Esophagus muscularis mucosa (tissue), 4 donors: ENCODE measurements around the gene WDR3. TPM values are rescaled to one million over a fixed set of nuclear protein-coding genes. Genes with fewer than 3 reads are reported as not detected.

ENCODE experiments used
- DNase-seq: peaks from one replicate; pipeline ENCODE4 v3.0.0-alpha.2; 2017; ENCODE audit errors: extremely low spot score
- H3K27ac ChIP-seq, 4 donors: fragments of 200-600 bp; sonication (generic); replicated peaks in 1 of 4; 1 replicate in 3 of 4; 2 replicates in 1 of 4; pipeline ENCODE4 v1.5.1; 2016 to 2019; ENCODE audit warnings: mild to moderate bottlenecking in 1 of 4
- H3K27me3 ChIP-seq, 4 donors: fragments of 200-600 bp; sonication (generic); one replicate each; pipeline versions ENCODE4 v1.5.1 to v1.6.0; 2016 to 2019
- H3K36me3 ChIP-seq, 4 donors: fragments of 200-600 bp; sonication (generic); one replicate each; pipeline ENCODE4 v1.5.1; 2016 to 2019
- H3K4me1 ChIP-seq, 4 donors: fragments of 200-600 bp; sonication (generic); one replicate each; pipeline ENCODE4 v1.5.1; 2016 to 2019
- H3K4me3 ChIP-seq, 4 donors: fragments of 200-600 bp; sonication (generic); 1 replicate in 2 of 4; 2 replicates in 2 of 4; pipeline ENCODE4 v1.5.1; 2016 to 2019; ENCODE audit warnings: mild to moderate bottlenecking in 4 of 4, moderate library complexity in 1 of 4
- H3K9me3 ChIP-seq, 4 donors: fragments of 200-600 bp; sonication (generic); 1 replicate in 3 of 4; 2 replicates in 1 of 4; pipeline ENCODE4 v1.5.1; 2016 to 2019
- EP300 ChIP-seq: sonication (generic); formaldehyde crosslinking; IDR thresholded peaks from one replicate; pipeline ENCODE4 v1.6.1; 2017; ENCODE audit warnings: antibody characterized with exemption
- POLR2A ChIP-seq: fragments of 450-650 bp; IDR thresholded peaks from one replicate; pipeline ENCODE4 v1.6.1; 2017; ENCODE audit warnings: antibody characterized with exemption, moderate library complexity, mild to moderate bottlenecking, low read depth
- POLR2AphosphoS5 ChIP-seq, 2 donors: sonication (generic); formaldehyde crosslinking; IDR thresholded peaks; one replicate each; pipeline ENCODE4 v1.6.1; 2017; ENCODE audit warnings: antibody characterized with exemption in 2 of 2
- WGBS: methylation state at CpG from one replicate; pipeline ENCODE4 v1.1.5; 2018; 5-methylcytosine and 5-hydroxymethylcytosine counted together
- intact Hi-C: fragments of 100-400 bp; cut with DNase I; formaldehyde crosslinking; loops from one replicate; pipeline ENCODE4 v1.15.1; 2023
- total RNA-seq, 4 donors: library from RNA; depleted of rRNA; stranded (reverse); fragments of >200 nt; gene quantifications; one replicate each; pipeline versions ENCODE4 v1.1.0 to v1.2.1, GENCODE V29; 2016
- TF ChIP-seq, protein P1 (sequence below), 3 experiments: fragments of 200-600 bp in 2 of 3; fragments of 450-650 bp in 1 of 3; sonication (generic) in 2 of 3; IDR thresholded peaks; one replicate each; pipeline ENCODE4 v1.5.1; 2017 to 2019; ENCODE audit warnings: antibody characterized with exemption in 3 of 3, mild to moderate bottlenecking in 2 of 3, moderate library complexity in 1 of 3

Gene WDR3
- total RNA-seq, 4 donors from 2014 or later = 6.2 to 12.4 (median 9.1) TPM

- Histone ChIP-seq H3K27me3 (no peaks in the 10 kb centered on the region), H3K4me1 (no peaks in the 10 kb centered on the region), H3K4me3 (no peak overlapping the region), H3K36me3 (peaks cover 6 to 36% (median 18%) of the 10 kb centered on the region in 4 donors), H3K27ac (no peak overlapping the region), H3K9me3 (no peaks in the 10 kb centered on the region)
- no peak for DNase-seq
- WGBS = 92% methylated on average over 2 of the region's 2 CpGs
- intact Hi-C loops = loop anchor here (10.0 kb wide), 1 partner anchor 378 kb away; no protein-coding TSS in a partner anchor
- TF ChIP-seq EP300 (no peak), POLR2A (no peak), POLR2AphosphoS5 (IDR thresholded peaks at IDR 0.05) (no peak)
- TF ChIP-seq, protein P1, sequence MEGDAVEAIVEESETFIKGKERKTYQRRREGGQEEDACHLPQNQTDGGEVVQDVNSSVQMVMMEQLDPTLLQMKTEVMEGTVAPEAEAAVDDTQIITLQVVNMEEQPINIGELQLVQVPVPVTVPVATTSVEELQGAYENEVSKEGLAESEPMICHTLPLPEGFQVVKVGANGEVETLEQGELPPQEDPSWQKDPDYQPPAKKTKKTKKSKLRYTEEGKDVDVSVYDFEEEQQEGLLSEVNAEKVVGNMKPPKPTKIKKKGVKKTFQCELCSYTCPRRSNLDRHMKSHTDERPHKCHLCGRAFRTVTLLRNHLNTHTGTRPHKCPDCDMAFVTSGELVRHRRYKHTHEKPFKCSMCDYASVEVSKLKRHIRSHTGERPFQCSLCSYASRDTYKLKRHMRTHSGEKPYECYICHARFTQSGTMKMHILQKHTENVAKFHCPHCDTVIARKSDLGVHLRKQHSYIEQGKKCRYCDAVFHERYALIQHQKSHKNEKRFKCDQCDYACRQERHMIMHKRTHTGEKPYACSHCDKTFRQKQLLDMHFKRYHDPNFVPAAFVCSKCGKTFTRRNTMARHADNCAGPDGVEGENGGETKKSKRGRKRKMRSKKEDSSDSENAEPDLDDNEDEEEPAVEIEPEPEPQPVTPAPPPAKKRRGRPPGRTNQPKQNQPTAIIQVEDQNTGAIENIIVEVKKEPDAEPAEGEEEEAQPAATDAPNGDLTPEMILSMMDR (IDR thresholded peaks at IDR 0.05) = no peak
These were observed 37.0 kb upstream of the WDR3 start for GRCh38 chr1:117892512-117892911.

DNA sequence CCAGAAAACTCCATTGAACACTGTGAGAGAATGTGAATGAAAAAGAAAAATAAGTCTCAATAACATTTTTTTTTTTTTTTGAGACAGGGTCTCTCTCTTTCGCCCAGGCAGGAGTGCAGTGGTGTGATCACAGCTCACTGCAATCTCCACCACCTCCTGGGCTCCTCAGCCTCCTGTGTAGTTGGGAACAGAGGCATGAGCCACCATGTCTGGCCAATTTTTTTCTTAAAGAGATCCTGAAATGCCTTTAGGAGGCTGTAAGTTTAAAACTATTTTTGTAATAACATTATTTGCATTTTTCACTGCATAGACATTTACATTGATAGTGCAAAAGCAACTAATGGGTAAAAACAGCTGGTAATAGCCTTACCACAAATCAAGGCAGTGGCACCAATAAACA, 35.5 kb upstream of the WDR3 start:
- Histone ChIP-seq H3K4me3 (no peak overlapping the region), H3K27ac (no peak overlapping the region), H3K9me3 (no peaks in the 10 kb centered on the region), H3K27me3 (no peaks in the 10 kb centered on the region), H3K36me3 (peaks cover 12 to 41% (median 30%) of the 10 kb centered on the region in 4 donors), H3K4me1 (no peaks in the 10 kb centered on the region)
- no peak for DNase-seq
- intact Hi-C loops = loop anchor here (10.0 kb wide), 1 partner anchor 379 kb away; no protein-coding TSS in a partner anchor
- TF ChIP-seq POLR2A = no peak
- no peak for TF ChIP-seq EP300
- no peak for TF ChIP-seq POLR2AphosphoS5 (IDR thresholded peaks at IDR 0.05)
- TF ChIP-seq, protein P1 (IDR thresholded peaks at IDR 0.05) = no peak
- 81% methylated on average over 1 of the region's 1 CpG for WGBS

- DNase-seq = no peak
- Histone ChIP-seq H3K27me3 (no peaks in the 10 kb centered on the region), H3K9me3 (no peaks in the 10 kb centered on the region), H3K27ac (no peak overlapping the region), H3K4me3 (no peak overlapping the region), H3K4me1 (no peaks in the 10 kb centered on the region), H3K36me3 (peaks cover 12 to 45% (median 34%) of the 10 kb centered on the region in 4 donors)
- TF ChIP-seq, protein P1 (IDR thresholded peaks at IDR 0.05) = peak; percentile 64 to 73 (median 66)
- no peak for TF ChIP-seq POLR2AphosphoS5 (IDR thresholded peaks at IDR 0.05)
- no peak for TF ChIP-seq EP300
- TF ChIP-seq POLR2A = no peak
- WGBS = 24% methylated on average over 4 of the region's 4 CpGs
- intact Hi-C loops = loop anchor here (5.0 to 10.0 kb wide), 3 partner anchors 83 to 381 kb away; no protein-coding TSS in a partner anchor
These were observed 33.9 kb upstream of the WDR3 start for GRCh38 chr1:117895482-117896114.

DNA sequence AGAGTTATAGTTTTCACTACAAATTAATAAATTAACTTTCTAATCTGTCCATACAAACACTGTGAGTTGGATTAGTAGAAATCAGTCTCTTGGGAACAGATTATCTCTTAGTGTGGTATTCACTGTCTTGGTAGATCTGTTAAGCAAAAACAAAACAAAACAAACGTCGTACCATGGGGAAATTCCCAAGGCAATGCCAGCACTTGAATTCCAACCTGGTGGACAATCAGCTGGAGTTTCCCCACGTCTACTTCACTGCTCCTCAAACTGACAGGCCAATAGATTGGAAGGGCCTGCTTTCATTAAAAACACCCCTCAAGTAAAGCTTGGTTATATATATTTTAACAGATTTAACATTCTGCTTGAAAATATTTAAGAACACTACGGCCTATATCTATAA, 32.0 kb upstream of the WDR3 start:
- peaks cover 12 to 61% (median 49%) of the 10 kb centered on the region in 4 donors for H3K36me3 ChIP-seq
- intact Hi-C loops = loop anchor here (5.0 to 10.0 kb wide), 3 partner anchors 85 to 383 kb away; no protein-coding TSS in a partner anchor

More for the DNA sequence above, 32.0 kb upstream of the WDR3 start:
- H3K4me3 ChIP-seq = no peak overlapping the region
- 54% methylated on average over 4 of the region's 4 CpGs for WGBS
- no peak for DNase-seq
- H3K9me3 ChIP-seq = no peaks in the 10 kb centered on the region
- no peaks in the 10 kb centered on the region for H3K4me1 ChIP-seq
- no peaks in the 10 kb centered on the region for H3K27me3 ChIP-seq
- no peak for TF ChIP-seq EP300
- TF ChIP-seq POLR2A = no peak
- TF ChIP-seq, protein P1 (IDR thresholded peaks at IDR 0.05) = no peak
- H3K27ac ChIP-seq = no peak overlapping the region
